Measurements from ENCODE around the gene SPIN1.
"Not testable (repeated sequence)": the region's sequence is repeated elsewhere in the genome, so short reads cannot be mapped to it uniquely, and the experiment has no call there.

Gene SPIN1

DNA sequence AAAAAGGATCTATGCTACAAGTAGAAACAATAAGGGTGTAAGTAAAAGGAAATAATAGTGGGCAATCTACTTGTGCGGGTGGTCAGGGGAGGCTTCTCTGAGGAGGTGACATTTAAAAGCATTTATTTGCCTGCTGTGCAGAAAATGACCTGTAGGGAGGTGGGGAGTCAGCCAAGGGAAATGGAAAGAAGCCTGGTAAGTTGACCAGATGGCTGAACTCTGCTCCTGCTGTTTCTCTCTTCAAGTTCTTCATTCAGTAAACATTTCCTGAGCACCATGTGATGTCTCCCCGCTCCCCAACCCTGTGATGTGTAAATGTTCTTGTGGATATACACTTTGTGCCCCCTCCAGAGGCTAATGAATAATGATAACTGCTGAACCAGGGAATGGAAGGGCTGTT, 9.9 kb upstream of the SPIN1 start:
- no peak for TF ChIP-seq ZFX (IDR thresholded peaks at IDR 0.05)
- TF ChIP-seq, protein P1, sequence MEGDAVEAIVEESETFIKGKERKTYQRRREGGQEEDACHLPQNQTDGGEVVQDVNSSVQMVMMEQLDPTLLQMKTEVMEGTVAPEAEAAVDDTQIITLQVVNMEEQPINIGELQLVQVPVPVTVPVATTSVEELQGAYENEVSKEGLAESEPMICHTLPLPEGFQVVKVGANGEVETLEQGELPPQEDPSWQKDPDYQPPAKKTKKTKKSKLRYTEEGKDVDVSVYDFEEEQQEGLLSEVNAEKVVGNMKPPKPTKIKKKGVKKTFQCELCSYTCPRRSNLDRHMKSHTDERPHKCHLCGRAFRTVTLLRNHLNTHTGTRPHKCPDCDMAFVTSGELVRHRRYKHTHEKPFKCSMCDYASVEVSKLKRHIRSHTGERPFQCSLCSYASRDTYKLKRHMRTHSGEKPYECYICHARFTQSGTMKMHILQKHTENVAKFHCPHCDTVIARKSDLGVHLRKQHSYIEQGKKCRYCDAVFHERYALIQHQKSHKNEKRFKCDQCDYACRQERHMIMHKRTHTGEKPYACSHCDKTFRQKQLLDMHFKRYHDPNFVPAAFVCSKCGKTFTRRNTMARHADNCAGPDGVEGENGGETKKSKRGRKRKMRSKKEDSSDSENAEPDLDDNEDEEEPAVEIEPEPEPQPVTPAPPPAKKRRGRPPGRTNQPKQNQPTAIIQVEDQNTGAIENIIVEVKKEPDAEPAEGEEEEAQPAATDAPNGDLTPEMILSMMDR (conservative IDR thresholded peaks at IDR 0.05) = no peak; the same call in 1 of the 2 replicates
- H3K27ac ChIP-seq = no peak overlapping the region

DNA sequence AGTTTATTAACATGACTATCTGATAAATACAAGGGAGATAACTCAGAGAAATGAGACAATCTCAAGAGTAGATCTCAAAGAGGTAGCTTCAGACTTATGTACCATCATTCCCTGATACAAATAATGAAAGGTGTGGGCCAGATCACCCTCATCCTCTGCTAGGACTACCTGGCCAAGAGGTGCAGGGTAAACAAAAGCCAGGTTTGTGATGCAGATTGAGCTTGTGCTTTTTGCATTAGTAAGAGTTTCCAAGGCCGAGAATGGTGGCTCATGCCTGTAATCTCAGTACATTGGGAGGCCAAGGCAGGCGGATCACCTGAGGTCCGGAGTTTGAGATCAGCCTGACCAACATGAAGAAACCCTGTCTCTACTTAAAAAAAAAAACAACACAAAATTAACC, 8.9 kb upstream of the SPIN1 start:
- TF ChIP-seq, protein P1 (conservative IDR thresholded peaks at IDR 0.05) = no peak
- no peak for TF ChIP-seq ZFX (IDR thresholded peaks at IDR 0.05)
- H3K27ac ChIP-seq = no peak overlapping the region

DNA sequence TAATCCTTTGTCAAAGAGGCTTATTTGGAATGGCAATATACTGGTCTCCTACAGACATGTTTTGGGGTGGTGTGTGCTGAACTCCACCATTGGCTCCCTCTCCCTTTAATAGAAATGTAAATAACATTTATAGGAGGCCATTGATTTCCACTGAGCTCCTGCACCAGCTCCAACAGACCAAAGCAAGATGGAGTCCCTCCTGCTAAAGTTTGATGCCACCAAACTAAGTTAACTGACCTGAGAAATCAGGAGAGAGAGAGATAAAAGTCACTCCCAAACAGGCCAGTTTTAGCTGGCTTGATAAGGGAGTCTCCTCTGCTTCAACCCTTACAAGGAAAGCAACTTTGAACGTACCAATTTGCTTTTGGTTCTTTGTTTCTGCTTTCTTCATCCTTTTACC, 8.1 kb upstream of the SPIN1 start:
- no peak overlapping the region for H3K27ac ChIP-seq
- TF ChIP-seq ZFX (IDR thresholded peaks at IDR 0.05) = no peak
- TF ChIP-seq, protein P1 (conservative IDR thresholded peaks at IDR 0.05) = no peak

DNA sequence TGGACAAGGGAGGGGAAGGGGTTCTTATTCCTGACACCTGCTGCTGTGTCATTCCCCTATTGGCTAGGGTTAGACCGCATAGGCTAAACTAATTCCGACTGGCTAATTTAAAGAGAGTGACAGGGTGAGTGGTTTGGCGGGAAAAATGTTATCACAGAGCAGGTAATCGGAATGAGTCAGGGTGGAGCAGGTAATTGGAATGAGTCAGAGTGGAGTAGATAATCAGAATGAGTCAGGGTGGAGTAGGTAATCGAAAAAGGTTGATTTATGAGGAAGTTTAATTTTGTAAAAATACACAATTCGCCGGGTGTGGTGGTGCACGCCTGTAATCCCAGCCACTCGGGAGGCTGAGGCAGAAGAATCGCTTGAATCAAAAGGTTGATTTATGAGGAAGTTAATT, 6.9 kb upstream of the SPIN1 start:
- not testable (repeated sequence) for H3K27ac ChIP-seq

DNA sequence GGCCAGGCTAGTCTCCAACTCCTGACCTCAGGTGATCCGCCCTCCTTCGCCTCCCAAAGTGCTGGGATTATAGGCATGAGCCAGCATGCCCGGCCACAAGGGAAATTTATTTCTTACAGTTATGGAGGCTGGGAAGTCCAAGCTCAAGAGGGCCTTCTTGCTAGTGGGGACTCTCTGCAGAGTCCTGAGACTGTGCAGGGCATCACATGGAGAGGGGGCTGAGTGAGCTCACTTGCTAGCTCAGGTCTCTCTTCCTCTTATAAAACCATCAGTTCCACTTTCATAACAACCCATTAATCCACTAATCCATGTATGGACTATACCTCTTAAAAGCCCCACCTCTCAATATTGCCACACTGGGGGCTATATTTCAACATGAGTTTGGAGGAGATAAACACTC, 5.1 kb upstream of the SPIN1 start:
- TF ChIP-seq, protein P1 (conservative IDR thresholded peaks at IDR 0.05) = no peak
- no peak overlapping the region for H3K27ac ChIP-seq

DNA sequence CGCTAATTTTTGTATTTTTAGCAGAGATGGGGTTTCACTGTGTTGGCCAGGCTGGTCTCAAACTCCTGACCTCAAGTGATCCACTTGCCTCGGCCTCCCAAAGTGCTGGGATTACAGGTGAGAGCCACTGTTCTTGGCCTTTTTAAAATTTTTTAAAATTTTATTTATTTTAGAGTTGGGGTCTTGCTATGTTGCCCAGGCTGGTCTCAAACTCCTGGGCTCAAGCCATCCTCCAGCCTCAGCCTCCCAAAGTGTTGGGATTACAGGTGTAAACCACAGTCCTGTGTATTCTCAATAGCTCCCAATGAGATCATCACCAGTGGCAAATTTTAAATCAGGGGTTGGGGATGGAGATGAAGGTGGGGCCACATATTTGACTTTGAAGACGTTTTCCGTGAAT, 2.1 kb upstream of the SPIN1 start:
- H3K27ac ChIP-seq = not testable (repeated sequence)

DNA sequence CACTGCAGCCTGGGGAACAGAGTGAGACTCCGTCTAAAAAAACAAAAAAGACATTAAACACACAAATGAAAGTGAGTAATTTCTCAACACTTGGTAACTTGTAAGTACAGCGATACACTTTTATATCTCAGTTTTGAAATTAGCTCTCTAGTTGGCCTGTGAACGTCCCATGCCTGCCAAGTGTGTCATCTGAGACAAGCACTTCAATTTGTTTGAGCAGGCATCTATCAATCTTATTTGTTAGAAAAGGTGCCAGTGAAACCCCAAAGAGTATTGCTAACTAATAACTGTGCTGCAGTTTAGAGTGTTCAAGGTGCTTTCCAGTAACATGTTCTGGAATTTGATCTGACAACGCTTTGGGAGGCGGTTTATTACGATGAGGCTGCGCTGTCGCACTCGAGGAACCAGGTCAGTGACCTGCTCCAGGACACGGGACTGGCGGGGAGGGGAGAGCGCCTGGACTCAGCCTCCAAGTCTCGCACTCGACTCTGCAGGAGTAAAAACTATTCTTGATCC, 1.1 kb upstream of the SPIN1 start:
- peak overlapping the region; percentile 88 for H3K27ac ChIP-seq
- no peak for TF ChIP-seq ZFX (IDR thresholded peaks at IDR 0.05)
- TF ChIP-seq, protein P1 (conservative IDR thresholded peaks at IDR 0.05) = no peak

DNA sequence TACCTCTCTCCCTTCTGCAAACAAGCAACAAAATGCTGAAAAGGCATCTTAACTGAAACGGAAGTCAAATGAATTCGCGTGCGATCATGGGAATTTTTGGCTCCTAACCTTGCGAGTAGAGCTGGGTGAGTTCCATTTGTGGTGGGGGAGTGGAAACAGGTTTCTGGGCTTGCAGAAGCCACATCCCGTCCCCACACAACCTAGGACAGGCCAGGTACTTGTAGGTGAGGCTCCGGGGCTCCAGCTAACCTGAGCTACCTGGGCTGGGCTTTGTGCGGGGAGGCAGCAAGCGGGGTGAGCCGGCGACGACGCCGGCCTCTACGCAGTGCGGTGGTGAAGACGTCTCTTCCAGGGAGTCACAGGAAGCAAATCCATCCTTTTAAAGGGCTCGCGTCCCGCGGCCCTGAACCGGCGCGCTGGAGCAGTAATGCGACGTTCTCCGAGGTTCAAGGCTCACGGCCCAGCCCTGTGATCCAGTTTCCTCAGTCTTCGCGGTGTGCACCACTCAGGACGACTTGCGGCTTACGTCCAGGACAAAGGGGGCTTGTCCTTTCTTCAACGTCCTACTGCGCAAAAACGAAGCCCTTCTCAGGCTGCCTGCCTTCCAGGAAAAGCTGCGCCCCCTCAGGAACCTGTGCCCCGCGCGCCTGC, 567 bp upstream of the SPIN1 start:
- no peak for TF ChIP-seq ZFX (IDR thresholded peaks at IDR 0.05)
- TF ChIP-seq, protein P1 (conservative IDR thresholded peaks at IDR 0.05) = no peak
- H3K27ac ChIP-seq = peak overlapping the region; percentile 88

All from C4-2B (cell line).